A673 (cell line): Measurements from ENCODE around the gene CDR2. TPM values are rescaled to one million over a fixed set of nuclear protein-coding genes. Genes with fewer than 3 reads are reported as not detected.

Experiments
- BruUV-seq: library from RNA; stranded (reverse); fragments of 400-500 nt; replicated peaks from 2 replicates; lab custom pipeline; 2021; lab: Mats Ljungman, UMichigan
- CTCF ChIA-PET: fragments of 300-600 bp; sonication (Branson Sonifier 250); formaldehyde crosslinking; loops from one replicate; lab custom pipeline; 2022; ENCODE audit warnings: antibody characterized with exemption; lab: Charles Lee
- POLR2A ChIA-PET: fragments of 300-600 bp; sonication (Branson Sonifier 250); formaldehyde crosslinking; loops from one replicate; lab custom pipeline; 2022; ENCODE audit warnings: antibody characterized with exemption; ENCODE audit not compliant: low non-redundant PET; lab: Charles Lee
- DNase-seq: peaks from one replicate; pipeline ENCODE4 v3.0.0-alpha.2; 2015; ENCODE audit warnings: low spot score
- H3K27ac ChIP-seq: fragments of 200-600 bp; sonication (generic); 2 replicates; pipeline ENCODE4 v1.5.1; 2016; ENCODE audit warnings: mixed run types, low read depth, mild to moderate bottlenecking, mixed read lengths, antibody characterized with exemption, low read length; ENCODE audit not compliant: poor library complexity, severe bottlenecking
- H3K27me3 ChIP-seq: fragments of 200-600 bp; sonication (generic); replicated peaks from 2 replicates; pipeline ENCODE4 v1.6.1; 2017; ENCODE audit warnings: mixed run types, low read depth, mild to moderate bottlenecking, mixed read lengths, antibody characterized with exemption, low read length; ENCODE audit not compliant: insufficient read depth, poor library complexity
- H3K36me3 ChIP-seq: fragments of 200-600 bp; sonication (generic); 2 replicates; pipeline ENCODE4 v1.6.1; 2016; ENCODE audit warnings: mixed run types, mild to moderate bottlenecking, mixed read lengths, antibody characterized with exemption, low read length; ENCODE audit not compliant: insufficient read depth, poor library complexity, severe bottlenecking
- H3K4me1 ChIP-seq: fragments of 200-600 bp; sonication (generic); 2 replicates; pipeline ENCODE4 v1.6.1; 2017; ENCODE audit warnings: mixed run types, mild to moderate bottlenecking, mixed read lengths, antibody characterized with exemption, low read length; ENCODE audit not compliant: insufficient read depth, poor library complexity, severe bottlenecking
- H3K4me3 ChIP-seq: fragments of 200-600 bp; sonication (generic); 2 replicates; pipeline ENCODE4 v1.5.1; 2016; ENCODE audit warnings: low read depth, mixed run types, mild to moderate bottlenecking, mixed read lengths, low read length; ENCODE audit not compliant: poor library complexity, severe bottlenecking
- H3K9me3 ChIP-seq: fragments of 200-600 bp; sonication (generic); 2 replicates; pipeline ENCODE4 v1.6.1; 2016; ENCODE audit warnings: mixed run types, low read depth, mild to moderate bottlenecking, mixed read lengths, antibody characterized with exemption, low read length; ENCODE audit not compliant: poor library complexity, severe bottlenecking
- EZH2 ChIP-seq: fragments of 200-600 bp; sonication (generic); IDR thresholded peaks from 2 replicates; pipeline ENCODE4 v1.6.1; 2017; ENCODE audit warnings: borderline replicate concordance, low read depth, mild to moderate bottlenecking, mixed read lengths, antibody characterized with exemption, low read length; ENCODE audit not compliant: poor library complexity, severe bottlenecking
- intact Hi-C: fragments of 100-400 bp; cut with micrococcal nuclease; formaldehyde crosslinking; loops from one replicate; pipeline ENCODE4 v1.10.0; 2022; ENCODE audit not compliant: unreplicated experiment
- total RNA-seq: library from RNA; stranded (reverse); gene quantifications from 2 replicates; pipeline ENCODE4 v1.2.3, GENCODE V29; 2021
- TF ChIP-seq, protein P1 (sequence below): fragments of 300-800, 200-600 bp; sonication (generic); conservative IDR thresholded peaks from 2 replicates; pipeline ENCODE4 v1.5.1; 2017; ENCODE audit warnings: low read depth, mild to moderate bottlenecking, antibody characterized with exemption, low read length, moderate library complexity, mixed read lengths

CDR2 gene
- total RNA-seq, 1 experiment from 2014 or later, result 40.5 TPM

DNA sequence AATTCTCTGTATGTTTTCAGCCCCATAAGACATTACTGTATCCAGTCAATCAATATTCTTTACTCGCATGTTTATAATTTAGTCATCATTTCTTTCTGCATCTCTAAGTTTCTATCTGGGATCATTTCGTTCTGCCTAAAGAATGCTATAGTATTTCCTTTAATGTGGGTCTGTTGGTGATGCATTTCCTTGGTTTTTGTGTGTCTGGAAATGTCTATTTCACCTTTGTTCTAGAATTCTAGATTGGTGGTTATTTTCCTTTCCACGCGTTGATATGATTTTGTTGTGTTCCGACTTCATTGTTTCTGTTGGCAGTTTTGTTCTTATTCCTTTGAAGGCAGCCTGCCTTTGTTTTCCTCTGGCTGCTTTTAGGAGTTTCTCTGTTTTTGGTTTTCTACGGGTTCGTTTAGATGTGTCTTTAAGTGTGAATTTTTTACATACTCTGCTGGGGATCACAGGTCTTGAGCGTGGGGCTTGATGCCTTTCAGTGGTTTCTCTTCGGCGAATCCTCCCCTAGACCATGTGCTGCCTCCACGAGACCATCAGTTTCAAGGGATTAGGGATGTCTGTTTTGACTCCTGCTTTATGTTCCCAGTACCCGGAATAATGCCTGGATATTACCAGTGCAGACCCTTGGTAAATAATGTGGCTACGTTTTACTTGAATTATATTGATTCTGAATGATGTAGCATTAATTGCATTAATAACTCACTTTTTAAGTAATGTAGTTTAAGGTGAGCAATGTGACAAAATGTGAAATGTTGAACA, 53.7 kb downstream of the CDR2 start:
- intact Hi-C loops, result loop anchor here (5.0 kb wide), 2 partner anchors 753 to 1163 kb away; partner anchors contain the start of gene LDAF1
- CTCF ChIA-PET, result interaction anchor here (0.5 to 1.1 kb wide), 6 partner anchors 38 to 343 kb away, joined by 3 to 17 read pairs (median 4); no protein-coding TSS in a partner anchor
- Histone ChIP-seq H3K27ac (no peak overlapping the region), H3K27me3 (no peaks in the 10 kb centered on the region), H3K4me1 (no peaks in the 10 kb centered on the region), H3K4me3 (no peak overlapping the region), H3K9me3 (no peaks in the 10 kb centered on the region), H3K36me3 (peaks cover 40% of the 10 kb centered on the region)
- DNase-seq, result no peak
- no TSS peak for BruUV-seq
- POLR2A ChIA-PET, result no interaction called here
- no peak for TF ChIP-seq EZH2
- TF ChIP-seq, protein P1, sequence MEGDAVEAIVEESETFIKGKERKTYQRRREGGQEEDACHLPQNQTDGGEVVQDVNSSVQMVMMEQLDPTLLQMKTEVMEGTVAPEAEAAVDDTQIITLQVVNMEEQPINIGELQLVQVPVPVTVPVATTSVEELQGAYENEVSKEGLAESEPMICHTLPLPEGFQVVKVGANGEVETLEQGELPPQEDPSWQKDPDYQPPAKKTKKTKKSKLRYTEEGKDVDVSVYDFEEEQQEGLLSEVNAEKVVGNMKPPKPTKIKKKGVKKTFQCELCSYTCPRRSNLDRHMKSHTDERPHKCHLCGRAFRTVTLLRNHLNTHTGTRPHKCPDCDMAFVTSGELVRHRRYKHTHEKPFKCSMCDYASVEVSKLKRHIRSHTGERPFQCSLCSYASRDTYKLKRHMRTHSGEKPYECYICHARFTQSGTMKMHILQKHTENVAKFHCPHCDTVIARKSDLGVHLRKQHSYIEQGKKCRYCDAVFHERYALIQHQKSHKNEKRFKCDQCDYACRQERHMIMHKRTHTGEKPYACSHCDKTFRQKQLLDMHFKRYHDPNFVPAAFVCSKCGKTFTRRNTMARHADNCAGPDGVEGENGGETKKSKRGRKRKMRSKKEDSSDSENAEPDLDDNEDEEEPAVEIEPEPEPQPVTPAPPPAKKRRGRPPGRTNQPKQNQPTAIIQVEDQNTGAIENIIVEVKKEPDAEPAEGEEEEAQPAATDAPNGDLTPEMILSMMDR, result no peak

- Histone ChIP-seq H3K27ac (no peak overlapping the region), H3K36me3 (peaks cover 46% of the 10 kb centered on the region), H3K4me1 (no peaks in the 10 kb centered on the region), H3K4me3 (no peak overlapping the region), H3K9me3 (no peaks in the 10 kb centered on the region), H3K27me3 (no peaks in the 10 kb centered on the region)
- POLR2A ChIA-PET, result no interaction called here
- no TSS peak for BruUV-seq
- intact Hi-C loops, result no loop called here
- TF ChIP-seq EZH2, result no peak
- TF ChIP-seq, protein P1, result peak; percentile 68
- CTCF ChIA-PET, result no interaction called here
- peak; percentile 34 for DNase-seq
Measured at GRCh38 chr16:22318690-22319358, 55.6 kb downstream of the CDR2 start.

DNA sequence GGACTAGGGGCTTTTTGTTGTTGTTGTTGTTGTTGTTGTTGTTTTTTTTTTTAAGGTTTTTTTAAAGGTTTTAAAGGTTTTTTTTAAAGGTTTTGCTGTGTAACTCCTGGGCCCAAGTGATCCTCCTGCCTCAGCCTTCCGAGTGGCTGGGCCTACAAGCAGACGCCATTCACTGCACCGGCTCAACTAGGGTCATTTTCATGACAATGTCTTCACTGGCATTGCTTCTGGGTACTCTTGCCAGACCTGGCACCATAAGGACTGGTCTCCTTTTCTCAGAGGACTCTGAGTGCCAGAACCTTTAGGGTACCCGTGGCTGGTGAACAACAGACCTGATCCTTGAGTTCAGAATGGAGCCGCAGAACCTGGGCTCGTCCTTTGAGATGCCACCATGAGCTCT, 56.8 kb downstream of the CDR2 start:
- intact Hi-C loops, result no loop called here
- no peaks in the 10 kb centered on the region for H3K9me3 ChIP-seq
- no peaks in the 10 kb centered on the region for H3K4me1 ChIP-seq
- no peak overlapping the region for H3K4me3 ChIP-seq
- DNase-seq, result no peak
- TF ChIP-seq, protein P1, result no peak
- no peak for TF ChIP-seq EZH2
- H3K27ac ChIP-seq, result no peak overlapping the region
- no TSS peak for BruUV-seq
- no peaks in the 10 kb centered on the region for H3K27me3 ChIP-seq
- H3K36me3 ChIP-seq, result peaks cover 52% of the 10 kb centered on the region
- CTCF ChIA-PET, result interaction anchor here (0.7 kb wide), 1 partner anchor 1017 kb away, joined by 4 read pairs; no protein-coding TSS in a partner anchor
- POLR2A ChIA-PET, result no interaction called here
